ENCODE data around the gene SCNN1A.

DNA sequence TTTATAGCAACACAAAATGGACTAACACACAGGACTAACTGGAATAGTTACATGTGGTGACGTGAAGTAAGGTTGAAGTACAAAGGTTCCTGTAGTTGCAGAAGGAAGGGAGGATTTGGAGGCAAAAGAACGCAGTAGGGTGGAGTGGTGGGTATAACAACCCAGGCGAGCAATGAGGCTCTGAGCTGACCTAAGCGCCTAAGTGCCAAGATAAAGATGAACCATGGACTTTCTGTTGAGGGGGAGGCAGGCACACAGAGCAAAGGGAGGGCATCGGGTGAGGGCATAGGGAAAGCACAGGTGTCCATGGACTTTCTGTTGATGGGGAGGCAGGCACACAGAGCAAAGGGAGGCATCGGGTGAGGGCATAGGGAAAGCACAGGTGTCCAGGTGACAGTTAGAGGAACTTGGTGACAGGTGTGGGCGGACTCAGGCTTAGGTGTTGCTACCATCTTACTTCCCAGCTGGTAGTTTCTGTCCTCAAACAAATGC, 15.2 kb downstream of the SCNN1A start:
- TF ChIP-seq CTCF (IDR thresholded peaks at IDR 0.05) = no peak
- TF ChIP-seq POLR2AphosphoS5 (IDR thresholded peaks at IDR 0.05) = no peak
- TF ChIP-seq POLR2A (IDR thresholded peaks at IDR 0.05) = no peak
- TF ChIP-seq EP300 (IDR thresholded peaks at IDR 0.05) = no peak

Data from suprapubic skin (tissue), 4 donors.